GM10847 (cell line): ENCODE data around the gene VPS37C.

Source experiments
- POLR2A ChIP-seq: IDR thresholded peaks from 2 replicates; pipeline ENCODE4 v1.6.1; 2011; ENCODE audit not compliant: insufficient read length; ENCODE audit errors: extremely low read depth

The VPS37C gene

GRCh38 chr11:61145228-61146005, 15.8 kb downstream of the VPS37C start:
- TF ChIP-seq POLR2A: no peak

- TF ChIP-seq POLR2A: no peak
Observed at GRCh38 chr11:61144511-61145179, 16.6 kb downstream of the VPS37C start.

DNA sequence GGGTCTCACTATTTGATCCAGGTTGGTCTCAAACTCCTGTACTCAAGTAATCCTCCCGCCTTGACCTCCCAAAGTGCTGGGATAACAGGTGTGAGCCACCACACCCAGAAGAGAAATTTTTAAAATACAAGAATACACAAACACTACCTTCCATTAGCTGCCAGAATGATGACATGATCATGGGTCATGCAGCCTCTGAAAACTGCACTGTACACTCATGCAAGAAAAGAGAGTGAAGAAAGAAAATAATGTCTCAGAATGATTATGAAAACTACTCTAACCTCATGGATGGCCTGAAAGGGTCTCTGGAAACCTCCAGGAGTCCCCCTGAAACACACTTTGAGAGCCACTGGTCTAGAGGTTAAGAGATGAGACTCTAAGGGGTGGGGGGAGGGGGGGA, 18.8 kb downstream of the VPS37C start:
- no peak for TF ChIP-seq POLR2A

GRCh38 chr11:61141601-61142028, 19.6 kb downstream of the VPS37C start:
- TF ChIP-seq POLR2A: no peak

DNA sequence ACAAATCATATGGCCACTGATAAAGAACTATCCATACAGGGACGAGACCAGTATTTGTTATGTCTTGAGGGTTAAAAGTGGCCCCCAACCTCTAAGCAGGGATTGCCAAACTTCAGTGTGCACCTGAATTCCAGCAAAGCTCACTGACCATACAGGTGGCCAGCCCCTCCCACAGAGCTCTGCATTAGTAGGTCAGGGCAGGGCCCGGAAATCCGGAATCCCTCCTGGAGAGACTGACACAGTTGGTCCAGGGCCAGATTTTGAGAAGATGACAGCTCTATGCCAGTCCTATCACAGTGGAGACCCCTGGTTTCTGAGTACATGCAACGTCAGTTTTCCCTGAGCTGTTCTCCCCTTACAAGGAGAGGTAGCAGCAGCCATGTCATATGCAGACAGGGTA, 20.8 kb downstream of the VPS37C start:
- TF ChIP-seq POLR2A: no peak

GRCh38 chr11:61139387-61139786, 21.8 kb downstream of the VPS37C start:
- no peak for TF ChIP-seq POLR2A

GRCh38 chr11:61138935-61139334, 22.3 kb downstream of the VPS37C start:
- TF ChIP-seq POLR2A: no peak

GRCh38 chr11:61134801-61135257, 26.4 kb downstream of the VPS37C start:
- no peak for TF ChIP-seq POLR2A

DNA sequence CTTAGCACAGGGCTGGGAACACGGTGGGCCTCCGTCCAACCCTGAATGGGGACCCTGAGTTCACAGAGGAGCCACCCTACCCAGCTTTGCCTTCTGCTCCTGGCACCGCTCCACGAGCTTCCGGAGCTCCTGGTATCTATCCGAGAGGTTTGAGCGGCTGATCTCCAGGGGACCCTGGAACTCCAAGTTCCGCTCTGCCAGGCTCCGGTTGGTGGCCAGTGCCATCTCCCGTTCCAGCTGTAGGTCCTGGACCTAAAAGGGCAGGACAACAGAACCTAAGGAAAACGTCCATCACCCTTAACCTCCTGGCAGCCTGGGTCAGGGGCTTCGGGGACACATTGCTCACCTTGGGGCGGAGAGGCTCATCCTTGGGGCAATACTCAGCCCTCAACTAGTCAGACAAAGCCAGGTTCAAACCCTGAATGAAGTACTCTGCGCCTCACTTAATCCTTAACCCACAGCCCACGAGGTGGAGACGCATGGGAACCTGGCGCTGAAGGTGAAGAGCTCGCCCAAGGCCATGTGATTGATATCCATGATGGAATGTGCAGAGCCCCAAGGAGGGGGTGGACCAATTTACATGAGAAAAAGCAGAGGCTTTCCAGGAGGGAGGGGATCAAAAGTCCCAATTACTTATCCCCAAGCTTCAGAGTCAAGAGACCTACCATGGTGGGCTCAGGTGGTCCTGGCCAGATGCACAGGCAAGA, 27.1 kb downstream of the VPS37C start:
- TF ChIP-seq POLR2A: no peak

GRCh38 chr11:61133145-61133544, 28.1 kb downstream of the VPS37C start:
- no peak for TF ChIP-seq POLR2A

DNA sequence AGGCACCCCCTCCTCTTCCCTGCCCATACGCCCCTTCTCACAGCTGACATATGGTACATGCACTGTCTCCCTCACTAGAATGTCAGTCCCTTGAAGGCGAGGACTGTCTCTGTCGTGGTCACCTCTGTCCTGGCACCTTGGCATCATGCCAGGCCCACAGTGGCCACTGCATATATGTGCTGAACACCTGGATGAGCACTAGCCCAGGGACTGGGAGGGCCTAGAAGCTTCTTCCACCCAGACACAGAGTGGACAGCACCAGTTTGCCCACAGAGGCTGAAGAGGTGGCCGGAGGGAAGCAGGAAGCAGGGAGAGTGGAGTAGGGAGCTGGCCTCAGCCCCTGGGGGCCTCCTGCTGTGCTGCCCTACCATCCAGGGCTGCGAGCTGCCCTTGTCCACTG, 28.6 kb downstream of the VPS37C start:
- no peak for TF ChIP-seq POLR2A

GRCh38 chr11:61131998-61132555, 29.1 kb downstream of the VPS37C start:
- TF ChIP-seq POLR2A: no peak

- no peak for TF ChIP-seq POLR2A
Observed at GRCh38 chr11:61131586-61131985, 29.6 kb downstream of the VPS37C start.

GRCh38 chr11:61131186-61131585, 30.0 kb downstream of the VPS37C start:
- no peak for TF ChIP-seq POLR2A

- no peak for TF ChIP-seq POLR2A
Observed at GRCh38 chr11:61129639-61130523, 31.3 kb downstream of the VPS37C start.

DNA sequence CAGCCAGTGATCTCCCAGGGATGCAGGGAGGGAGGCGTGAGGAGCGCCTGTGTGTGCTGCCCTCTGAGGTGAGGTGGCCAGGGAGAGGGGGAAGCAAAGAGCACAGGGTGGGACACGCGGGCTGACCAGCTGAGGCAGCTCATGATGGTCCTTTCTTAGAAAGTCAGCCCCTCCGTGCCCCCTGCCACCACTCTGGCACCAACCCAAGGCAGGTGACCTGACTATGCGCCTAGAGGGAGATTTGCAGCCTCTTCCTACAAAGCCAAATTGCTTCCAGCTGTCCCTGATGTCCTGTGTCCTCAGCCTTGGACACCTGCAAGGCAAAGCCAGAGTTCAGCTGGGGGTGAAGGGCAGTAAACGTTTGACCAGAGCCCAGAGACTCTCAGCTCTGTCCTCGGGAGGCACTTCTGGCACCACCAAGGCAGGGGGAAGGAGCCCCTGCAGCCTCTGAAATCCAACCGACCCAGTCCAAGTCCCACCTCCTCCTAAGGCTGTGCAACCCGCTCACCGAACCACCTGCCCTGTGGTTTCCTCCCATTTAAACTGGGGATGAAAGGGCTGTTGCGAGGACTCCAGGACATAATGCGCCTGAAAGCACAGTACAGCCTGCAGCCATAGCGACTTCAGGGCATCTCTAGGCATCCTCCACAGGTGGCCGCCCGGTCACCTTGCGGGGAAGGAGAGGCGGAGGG, 32.1 kb downstream of the VPS37C start:
- TF ChIP-seq POLR2A: no peak
